ENCODE results near the gene IL20RB. TPM values are rescaled to one million over a fixed set of nuclear protein-coding genes. Genes with fewer than 3 reads are reported as not detected.

The IL20RB gene
- total and polyA plus RNA-seq, 2 of the 13 experiments (the other 11 are each of a cell fraction or from before 2014, with no cell fraction given): 0.22 to 0.32 TPM

- in situ Hi-C loops (cut with HindIII; ENCODE audit: extremely low pct_ligation_motif_present, low pct_unique_long_range_greater_than_20kb) (no loop called here), intact Hi-C loops (cut with micrococcal nuclease; ENCODE audit: unreplicated experiment) (no loop called here)
- TF ChIP-seq SYNCRIP (IDR thresholded peaks at IDR 0.05; ENCODE audit: insufficient read depth, low read depth, low read length): no peak
- TF ChIP-seq AHR (CRISPR knock-in tag; IDR thresholded peaks at IDR 0.05): no peak
- no peak for TF ChIP-seq TGIF2 (CRISPR knock-in tag; IDR thresholded peaks at IDR 0.05)
- TF ChIP-seq SRSF1 (optimal IDR thresholded peaks at IDR 0.05; ENCODE audit: low read depth, low read length): no peak
- TF ChIP-seq ARNT (IDR thresholded peaks at IDR 0.05): no peak
- TF ChIP-seq ZNF510 (CRISPR knock-in tag; IDR thresholded peaks at IDR 0.05; ENCODE audit: low read depth): no peak
- TF ChIP-seq ZBTB14 (CRISPR knock-in tag; IDR thresholded peaks at IDR 0.05): no peak
- TF ChIP-seq ELF1 (CRISPR knock-in tag; IDR thresholded peaks at IDR 0.05): no peak
- no peak for TF ChIP-seq SKI (IDR thresholded peaks at IDR 0.05; ENCODE audit: partially characterized antibody)
- no peak for TF ChIP-seq BORCS8-MEF2B (CRISPR knock-in tag; IDR thresholded peaks at IDR 0.05)
- TF ChIP-seq HNRNPH1 (optimal IDR thresholded peaks at IDR 0.05; ENCODE audit: low read depth, low read length): no peak
- no peak for TF ChIP-seq ZNF564 (CRISPR knock-in tag; IDR thresholded peaks at IDR 0.05)
- no peak for TF ChIP-seq SP140L (CRISPR knock-in tag; IDR thresholded peaks at IDR 0.05; ENCODE audit: borderline replicate concordance)
- no peak for TF ChIP-seq THYN1 (CRISPR knock-in tag; IDR thresholded peaks at IDR 0.05; ENCODE audit: borderline replicate concordance, low read depth)
- DNase-seq (ENCODE audit: low spot score) (no peak), ATAC-seq (no peak), FAIRE-seq (no peak)
- H3K27me3 ChIP-seq (ENCODE audit: control insufficient read depth in 1 of 2, insufficient read depth in 2 of 2, low read length in 2 of 2): no peaks in the 10 kb centered on the region
- H3K4me2 ChIP-seq (ENCODE audit: low read depth, low read length): no peak overlapping the region
- no peak overlapping the region for H2AFZ ChIP-seq (ENCODE audit: low read length)
- no peak overlapping the region for H3K9ac ChIP-seq (ENCODE audit: insufficient read depth, low read depth, low read length)
- ChIA-PET CTCF (ENCODE audit: low intra/inter-chr PET ratio, low total read pairs) (no interaction called here), POLR2A (no interaction called here)
- H3K27ac ChIP-seq (ENCODE audit: extremely low read length, insufficient read depth, low read length): no peak overlapping the region
- H3K9me3 ChIP-seq (ENCODE audit: low read length): no peaks in the 10 kb centered on the region
- H3K36me3 ChIP-seq (replicated peaks in 1 of 2; ENCODE audit: control insufficient read depth in 1 of 2, insufficient read depth in 2 of 2, low read length in 2 of 2): no peaks in the 10 kb centered on the region
- WGBS (ENCODE audit: low lambda C conversion rate): 79% methylated on average over 2 of the region's 2 CpGs
- no peak overlapping the region for H3K4me3 ChIP-seq (replicated peaks in 1 of 3; ENCODE audit: insufficient read depth in 1 of 3, low read depth in 2 of 3, low read length in 3 of 3)
- no peaks in the 10 kb centered on the region for H4K20me1 ChIP-seq (ENCODE audit: insufficient read depth, low read length)
- no peaks in the 10 kb centered on the region for H3K79me2 ChIP-seq (ENCODE audit: insufficient read depth, low read length)
- no TSS peak for BruUV-seq (replicated peaks)
- H3K4me1 ChIP-seq (ENCODE audit: insufficient read depth, low read length): peaks cover 44% of the 10 kb centered on the region
Observed at GRCh38 chr3:136958939-136959338, 1.2 kb downstream of the IL20RB start.

Data from HepG2 (cell line).